K562 (cell line): Measurements from ENCODE around the gene GRIN2A. TPM values are rescaled to one million over a fixed set of nuclear protein-coding genes. Genes with fewer than 3 reads are reported as not detected.

Experiments
- ATAC-seq: fragments of 200-7000 bp; cut with Tn5 transposase; 3 replicates; pipeline ENCODE4 v1.9.1; 2020; ENCODE audit warnings: moderate library complexity
- BruUV-seq: library from RNA; stranded (reverse); fragments of 400-500 nt; replicated peaks from 2 replicates; lab custom pipeline; 2021; lab: Mats Ljungman, UMichigan
- CTCF ChIA-PET: fragments of 300-600 bp; formaldehyde crosslinking; extraction: SDS; loops from one replicate; lab custom pipeline; 2021; ENCODE audit warnings: low intra/inter-chr PET ratio; lab: Yijun Ruan, JAX
- POLR2A ChIA-PET: fragments of 300-600, 350-650 bp; sonication (Branson Sonifier 250); formaldehyde crosslinking; extraction: SDS; loops from one replicate; lab custom pipeline; 2021; ENCODE audit warnings: antibody characterized with exemption, inconsistent platforms; lab: Yijun Ruan, JAX
- DNase-seq, 4 experiments: peaks; one replicate each; pipeline versions ENCODE4 v3.0.0 to v3.0.0-alpha.2; 2011 to 2018; ENCODE audit warnings: low spot score in 3 of 4, mixed read lengths in 3 of 4; ENCODE audit errors: extremely low read depth in 1 of 4
- FAIRE-seq: peaks from 2 replicates; lab custom pipeline; 2011; peaks lifted over from hg19 to GRCh38; lab: Jason Lieb, UNC
- H2AFZ ChIP-seq: 2 replicates; pipeline ENCODE4 v1.6.0; 2011; ENCODE audit warnings: low read depth, low read length, control low read depth, inconsistent platforms
- H3K27ac ChIP-seq: fragments of 200-600 bp; 3 replicates; pipeline ENCODE4 v1.8.0; 2011; ENCODE audit warnings: low read depth, mild to moderate bottlenecking, control low read depth, inconsistent platforms, low read length, moderate library complexity, mixed read lengths; ENCODE audit errors: extremely low read depth
- H3K27me3 ChIP-seq, 2 experiments: fragments of 300-600 bp in 1 of 2; 2 replicates in 1 of 2; 3 replicates in 1 of 2; pipeline versions ENCODE4 v1.6.0 to v1.8.0; 2011; ENCODE audit warnings: inconsistent platforms in 2 of 2, low read length in 2 of 2, mild to moderate bottlenecking in 1 of 2, mixed read lengths in 1 of 2, moderate library complexity in 1 of 2; ENCODE audit not compliant: control insufficient read depth in 2 of 2, insufficient read depth in 2 of 2
- H3K36me3 ChIP-seq: fragments of 300-600 bp; 3 replicates; pipeline ENCODE4 v1.8.0; 2011; ENCODE audit warnings: mild to moderate bottlenecking, low read length, inconsistent platforms; ENCODE audit not compliant: control insufficient read depth, insufficient read depth
- H3K4me1 ChIP-seq, 2 experiments: fragments of 200-600 bp in 1 of 2; replicated peaks in 1 of 2; 2 replicates in 1 of 2; 3 replicates in 1 of 2; pipeline versions ENCODE4 v1.5.1 to v1.8.0; 2011; ENCODE audit warnings: inconsistent platforms in 2 of 2, low read length in 2 of 2, mild to moderate bottlenecking in 1 of 2, mixed read lengths in 1 of 2, moderate library complexity in 1 of 2; ENCODE audit not compliant: control insufficient read depth in 2 of 2, insufficient read depth in 2 of 2
- H3K4me2 ChIP-seq: 2 replicates; pipeline ENCODE4 v1.6.1; 2011; ENCODE audit warnings: low read length, control low read depth, inconsistent platforms, mixed read lengths; ENCODE audit not compliant: insufficient read depth
- H3K4me3 ChIP-seq: fragments of 200-600 bp; sonication (generic), shearing (Covaris generic); 2 replicates; pipeline ENCODE4 v1.5.1; 2016; ENCODE audit warnings: control low read depth, inconsistent platforms
- H3K79me2 ChIP-seq: fragments of 200-600 bp; 3 replicates; pipeline ENCODE4 v1.8.0; 2011; ENCODE audit warnings: low read length, inconsistent platforms; ENCODE audit not compliant: control insufficient read depth, insufficient read depth
- H3K9ac ChIP-seq, 2 experiments: 2 replicates each; pipeline versions ENCODE4 v1.6.0 to v1.6.1; 2011; ENCODE audit warnings: low read depth in 2 of 2, low read length in 2 of 2, control low read depth in 1 of 2, inconsistent platforms in 1 of 2, mild to moderate bottlenecking in 1 of 2, mixed read lengths in 1 of 2; ENCODE audit not compliant: insufficient read depth in 1 of 2
- H3K9me1 ChIP-seq: one replicate; pipeline ENCODE4 v1.6.0; 2011; ENCODE audit warnings: inconsistent platforms, mild to moderate bottlenecking, low read length, moderate library complexity; ENCODE audit not compliant: control insufficient read depth, insufficient read depth
- H3K9me3 ChIP-seq: replicated peaks from 2 replicates; pipeline ENCODE4 v1.5.1; 2011; ENCODE audit warnings: low read depth, low read length, inconsistent platforms; ENCODE audit not compliant: control insufficient read depth, insufficient read depth
- H4K20me1 ChIP-seq: replicated peaks from 2 replicates; pipeline ENCODE4 v1.6.1; 2011; ENCODE audit warnings: low read length, inconsistent platforms, mixed read lengths; ENCODE audit not compliant: control insufficient read depth, insufficient read depth
- EP300 ChIP-seq: IDR thresholded peaks from 2 replicates; pipeline ENCODE4 v1.6.1; 2012; ENCODE audit warnings: low read length, improper control_type of control experiment
- EZH2 ChIP-seq: IDR thresholded peaks from 2 replicates; pipeline ENCODE4 v1.6.1; 2012; ENCODE audit warnings: low read depth, mild to moderate bottlenecking, inconsistent platforms, low read length, borderline replicate concordance
- GABPA ChIP-seq: fragments of 200-800 bp; sonication (Bioruptor generic); conservative IDR thresholded peaks from 2 replicates; pipeline ENCODE4 v1.6.1; 2016; ENCODE audit warnings: low read depth, missing genetic modification characterization, missing compliant biosample characterization
- HNRNPK ChIP-seq: fragments of 200-400 bp; formaldehyde crosslinking; IDR thresholded peaks from one replicate; pipeline ENCODE4 v1.6.1; 2018; ENCODE audit warnings: mild to moderate bottlenecking, low read depth, low read length; ENCODE audit not compliant: poor library complexity, severe bottlenecking
- KLF13 ChIP-seq: fragments of 450-650 bp; IDR thresholded peaks from 2 replicates; pipeline ENCODE4 v1.6.1; 2016; ENCODE audit warnings: missing genetic modification characterization, low read depth, mild to moderate bottlenecking, missing compliant biosample characterization, moderate library complexity, borderline replicate concordance
- RAD51 ChIP-seq: fragments of 450-650 bp; IDR thresholded peaks from 2 replicates; pipeline ENCODE4 v1.7.1; 2016; ENCODE audit warnings: low read depth, mild to moderate bottlenecking, borderline replicate concordance
- SMAD4 ChIP-seq: fragments of 250-450 bp; sonication (Bioruptor Pico); conservative IDR thresholded peaks from 2 replicates; pipeline ENCODE4 v1.8.0; 2021; ENCODE audit warnings: inconsistent platforms, mild to moderate bottlenecking, moderate library complexity
- SMC3 ChIP-seq: conservative IDR thresholded peaks from 2 replicates; pipeline ENCODE4 v1.6.1; 2011; ENCODE audit warnings: low read depth, low read length, improper control_type of control experiment; ENCODE audit not compliant: insufficient read depth
- SPI1 ChIP-seq: IDR thresholded peaks from 2 replicates; pipeline ENCODE4 v1.6.1; 2011; ENCODE audit warnings: low read depth, low read length, control low read depth, borderline replicate concordance
- TRIM28 ChIP-seq: fragments of 450-650 bp; IDR thresholded peaks from 2 replicates; pipeline ENCODE4 v1.6.1; 2017
- ZNF224 ChIP-seq: sonication (generic); formaldehyde crosslinking; IDR thresholded peaks from 2 replicates; pipeline ENCODE4 v1.8.0; 2022; ENCODE audit warnings: mild to moderate bottlenecking, missing genetic modification reagents
- ZNF75A ChIP-seq: fragments of 450-650 bp; formaldehyde crosslinking; IDR thresholded peaks from 2 replicates; pipeline ENCODE4 v1.4.0; 2020; ENCODE audit warnings: mild to moderate bottlenecking
- ZZZ3 ChIP-seq: fragments of 450-650 bp; IDR thresholded peaks from 2 replicates; pipeline ENCODE4 v1.6.1; 2016; ENCODE audit warnings: antibody characterized with exemption, mild to moderate bottlenecking, moderate library complexity
- WGBS: fragments of 100-300 bp; shearing (Covaris generic); methylation state at CpG from one replicate; pipeline ENCODE4 v1.1.6; 2016; ENCODE audit warnings: low coverage, mixed read lengths; ENCODE audit not compliant: insufficient coverage; ENCODE audit errors: missing lambda C conversion rate; 5-methylcytosine and 5-hydroxymethylcytosine counted together
- in situ Hi-C: fragments of 300-500 bp; cut with MboI; formaldehyde crosslinking; loops from 4 replicates; pipeline ENCODE4 v1.15.0; 2018; ENCODE audit warnings: inconsistent platforms, mixed read lengths
- intact Hi-C: fragments of 100-400 bp; cut with micrococcal nuclease; formaldehyde crosslinking; loops from 2 replicates; pipeline ENCODE4 v1.14.2; 2022
- polyA plus RNA-seq, 8 experiments: library from polyadenylated mRNA; depleted of rRNA in 4 of 8; stranded (reverse) in 5 of 8; unstranded in 3 of 8; fragments of >200 nt; fragmentation: Nextera tagmentation in 2 of 8; fragmentation: Illumina TruSeq in 1 of 8; extraction: Ambion mirVana in 2 of 8; extraction: Trizol in 1 of 8; gene quantifications; 2 replicates each; pipeline versions ENCODE4 v1.2.1 to v1.2.3, GENCODE V29; 2011 to 2014; ENCODE audit warnings: inconsistent platforms in 1 of 8, missing spikeins in 1 of 8
- total RNA-seq, 7 experiments: library from RNA; depleted of rRNA in 6 of 7; stranded (reverse); fragments of >200 nt in 6 of 7; fragmentation: Illumina TruSeq in 2 of 7; extraction: Trizol in 2 of 7; gene quantifications; 2 replicates each; pipeline versions ENCODE4 v1.2.1 to v1.2.3, GENCODE V29; 2011 to 2021; ENCODE audit warnings: low replicate concordance in 1 of 7

The GRIN2A gene
- total and polyA plus RNA-seq, 9 of the 15 experiments (the other 6 are each of a cell fraction or from before 2014, with no cell fraction given): not detected

GRCh38 chr16:9791556-9791955 is 390.7 kb downstream of the GRIN2A start:
- no peak overlapping the region for H3K4me3 ChIP-seq
- no peaks in the 10 kb centered on the region for H4K20me1 ChIP-seq
- no peaks in the 10 kb centered on the region; a peak in 1 of 5 replicates for H3K4me1 ChIP-seq
- no peaks in the 10 kb centered on the region for H3K79me2 ChIP-seq
- intact Hi-C loops: no loop called here
- H3K4me2 ChIP-seq: no peak overlapping the region
- ATAC-seq (no peak), DNase-seq (no peak), FAIRE-seq (no peak)
- no peak overlapping the region for H2AFZ ChIP-seq
- ChIA-PET CTCF (no interaction called here), POLR2A (no interaction called here)
- H3K9me3 ChIP-seq: no peaks in the 10 kb centered on the region
- 0% methylated on average over 4 of the region's 4 CpGs for WGBS
- TF ChIP-seq EP300: no peak
- TF ChIP-seq ZZZ3: no peak
- no peak for TF ChIP-seq ZNF224 (CRISPR knock-in tag)
- TF ChIP-seq EZH2: no peak
- no peak for TF ChIP-seq GABPA (tag)
- TF ChIP-seq SPI1: no peak
- no peak for TF ChIP-seq TRIM28
- no peak for TF ChIP-seq KLF13 (tag)
- no peak for TF ChIP-seq SMAD4
- no peak for TF ChIP-seq RAD51
- TF ChIP-seq SMC3: no peak
- TF ChIP-seq HNRNPK: no peak
- no peak for TF ChIP-seq ZNF75A (CRISPR knock-in tag)
- H3K27ac ChIP-seq: no peak overlapping the region
- no peak overlapping the region for H3K9ac ChIP-seq
- in situ Hi-C loops: no loop called here
- H3K36me3 ChIP-seq: no peaks in the 10 kb centered on the region
- BruUV-seq: no TSS peak
- no peaks in the 10 kb centered on the region for H3K27me3 ChIP-seq
- H3K9me1 ChIP-seq: no peaks in the 10 kb centered on the region
